Measurements from ENCODE around the gene LRRC71. TPM values are rescaled to one million over a fixed set of nuclear protein-coding genes. Genes with fewer than 3 reads are reported as not detected.

LRRC71 gene
- total RNA-seq, 1 experiment from 2014 or later: not detected

DNA sequence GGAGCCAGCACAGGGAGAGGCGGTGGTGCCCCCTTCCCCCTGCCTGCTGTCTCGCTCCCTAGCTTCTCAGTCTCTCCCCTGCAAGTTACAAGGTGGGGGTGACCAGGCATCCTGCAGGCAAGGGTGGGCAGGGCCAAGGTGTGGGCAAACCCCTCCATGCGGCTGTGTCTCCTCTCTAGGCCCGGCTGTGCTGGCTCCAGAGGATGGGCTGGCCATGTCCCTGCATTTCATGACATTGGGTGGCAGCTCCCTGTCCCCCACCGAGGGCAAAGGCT lies 45.2 kb upstream of the LRRC71 start:
- peaks cover 81% of the 10 kb centered on the region for H3K27me3 Mint-ChIP-seq (ENCODE audit: unreplicated experiment)
- no peak overlapping the region for H3K27ac Mint-ChIP-seq (ENCODE audit: unreplicated experiment)
- H3K36me3 Mint-ChIP-seq (ENCODE audit: insufficient read depth, unreplicated experiment): no peaks in the 10 kb centered on the region
- BruUV-seq (replicated peaks): no TSS peak
- TF ChIP-seq, protein P1, sequence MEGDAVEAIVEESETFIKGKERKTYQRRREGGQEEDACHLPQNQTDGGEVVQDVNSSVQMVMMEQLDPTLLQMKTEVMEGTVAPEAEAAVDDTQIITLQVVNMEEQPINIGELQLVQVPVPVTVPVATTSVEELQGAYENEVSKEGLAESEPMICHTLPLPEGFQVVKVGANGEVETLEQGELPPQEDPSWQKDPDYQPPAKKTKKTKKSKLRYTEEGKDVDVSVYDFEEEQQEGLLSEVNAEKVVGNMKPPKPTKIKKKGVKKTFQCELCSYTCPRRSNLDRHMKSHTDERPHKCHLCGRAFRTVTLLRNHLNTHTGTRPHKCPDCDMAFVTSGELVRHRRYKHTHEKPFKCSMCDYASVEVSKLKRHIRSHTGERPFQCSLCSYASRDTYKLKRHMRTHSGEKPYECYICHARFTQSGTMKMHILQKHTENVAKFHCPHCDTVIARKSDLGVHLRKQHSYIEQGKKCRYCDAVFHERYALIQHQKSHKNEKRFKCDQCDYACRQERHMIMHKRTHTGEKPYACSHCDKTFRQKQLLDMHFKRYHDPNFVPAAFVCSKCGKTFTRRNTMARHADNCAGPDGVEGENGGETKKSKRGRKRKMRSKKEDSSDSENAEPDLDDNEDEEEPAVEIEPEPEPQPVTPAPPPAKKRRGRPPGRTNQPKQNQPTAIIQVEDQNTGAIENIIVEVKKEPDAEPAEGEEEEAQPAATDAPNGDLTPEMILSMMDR (IDR thresholded peaks at IDR 0.05; ENCODE audit: unreplicated experiment): no peak
- CTCF ChIA-PET: interaction anchor here (1.5 kb wide), 1 partner anchor 15 kb away, joined by 5 read pairs; no protein-coding TSS in a partner anchor
- H3K4me3 Mint-ChIP-seq (ENCODE audit: low read depth, unreplicated experiment): no peak overlapping the region
- no peaks in the 10 kb centered on the region for H3K4me1 Mint-ChIP-seq (ENCODE audit: low read depth, unreplicated experiment)
- intact Hi-C loops (cut with micrococcal nuclease; ENCODE audit: unreplicated experiment): no loop called here
- DNase-seq: no peak
- H3K9me3 Mint-ChIP-seq (ENCODE audit: low read depth, unreplicated experiment): no peaks in the 10 kb centered on the region

DNA sequence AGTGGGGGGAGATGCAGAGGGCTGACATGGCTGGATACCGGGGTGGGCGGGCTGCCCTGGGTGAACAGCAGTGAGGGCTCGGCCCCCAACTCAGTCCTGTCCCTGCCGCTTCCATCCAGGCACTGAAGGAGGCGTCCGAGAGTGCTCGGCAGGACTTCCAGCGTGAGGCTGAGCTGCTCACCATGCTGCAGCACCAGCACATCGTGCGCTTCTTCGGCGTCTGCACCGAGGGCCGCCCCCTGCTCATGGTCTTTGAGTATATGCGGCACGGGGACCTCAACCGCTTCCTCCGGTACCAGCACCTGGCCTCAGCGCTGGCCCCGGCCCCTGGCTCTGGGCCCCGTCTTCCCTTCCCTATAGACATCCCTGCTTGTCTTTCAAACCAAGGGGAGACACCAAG lies 44.2 kb upstream of the LRRC71 start:
- no peak for DNase-seq
- intact Hi-C loops (cut with micrococcal nuclease; ENCODE audit: unreplicated experiment): no loop called here
- Mint-ChIP-seq H3K9me3 (ENCODE audit: low read depth, unreplicated experiment) (no peaks in the 10 kb centered on the region), H3K4me3 (ENCODE audit: low read depth, unreplicated experiment) (no peak overlapping the region), H3K4me1 (ENCODE audit: low read depth, unreplicated experiment) (no peaks in the 10 kb centered on the region), H3K27ac (ENCODE audit: unreplicated experiment) (no peak overlapping the region), H3K36me3 (ENCODE audit: insufficient read depth, unreplicated experiment) (no peaks in the 10 kb centered on the region), H3K27me3 (ENCODE audit: unreplicated experiment) (peaks cover 90% of the 10 kb centered on the region)
- no TSS peak for BruUV-seq (replicated peaks)
- CTCF ChIA-PET: interaction anchor here (0.6 kb wide), 1 partner anchor 19 kb away, joined by 3 read pairs; no protein-coding TSS in a partner anchor
- TF ChIP-seq, protein P1 (IDR thresholded peaks at IDR 0.05; ENCODE audit: unreplicated experiment): no peak

DNA sequence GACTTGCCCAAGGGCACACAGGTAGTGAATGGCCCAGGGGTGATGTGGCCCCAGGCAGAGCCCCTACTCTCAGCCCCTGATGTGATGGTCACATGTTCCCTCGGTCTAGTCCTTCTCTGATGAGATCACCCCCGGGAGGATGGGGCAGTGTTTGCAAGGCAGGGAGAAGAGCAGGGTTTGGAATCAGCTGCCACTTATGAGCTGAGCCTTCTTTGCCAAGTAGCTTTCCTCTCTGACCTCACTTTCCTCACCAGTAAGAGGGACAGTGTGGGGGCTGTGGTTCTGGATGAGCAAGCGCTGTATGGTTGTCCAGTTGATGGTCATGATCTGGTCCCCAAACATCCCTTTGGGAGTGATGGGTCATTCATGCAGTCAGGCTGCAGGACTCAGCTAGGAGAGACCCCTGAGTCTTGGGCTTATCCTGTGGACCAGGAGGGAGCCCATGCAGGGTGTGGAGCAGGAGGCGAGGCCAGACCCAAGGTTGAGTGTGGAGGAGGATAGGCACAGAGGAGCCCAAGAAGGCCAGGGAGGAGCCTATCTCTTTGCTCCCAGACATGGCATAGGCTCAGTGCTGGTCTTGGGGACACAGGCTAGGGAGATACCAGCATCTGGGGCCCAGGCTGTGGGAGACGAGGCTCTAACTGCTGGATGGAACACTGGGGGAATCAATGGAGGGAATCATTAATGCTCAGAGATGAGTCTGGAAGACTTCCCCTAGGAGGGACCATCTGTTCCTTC lies 42.8 kb upstream of the LRRC71 start:
- TF ChIP-seq, protein P1 (IDR thresholded peaks at IDR 0.05; ENCODE audit: unreplicated experiment): no peak
- no peak overlapping the region for H3K4me3 Mint-ChIP-seq (ENCODE audit: low read depth, unreplicated experiment)
- intact Hi-C loops (cut with micrococcal nuclease; ENCODE audit: unreplicated experiment): no loop called here
- H3K4me1 Mint-ChIP-seq (ENCODE audit: low read depth, unreplicated experiment): no peaks in the 10 kb centered on the region
- no TSS peak for BruUV-seq (replicated peaks)
- no peak overlapping the region for H3K27ac Mint-ChIP-seq (ENCODE audit: unreplicated experiment)
- no peaks in the 10 kb centered on the region for H3K36me3 Mint-ChIP-seq (ENCODE audit: insufficient read depth, unreplicated experiment)
- peaks cover 98% of the 10 kb centered on the region for H3K27me3 Mint-ChIP-seq (ENCODE audit: unreplicated experiment)
- H3K9me3 Mint-ChIP-seq (ENCODE audit: low read depth, unreplicated experiment): no peaks in the 10 kb centered on the region
- DNase-seq: no peak
- CTCF ChIA-PET: interaction anchor here (1.1 kb wide), 1 partner anchor 136 kb away, joined by 3 read pairs; the partner anchor contains the start of gene MRPL24

DNA sequence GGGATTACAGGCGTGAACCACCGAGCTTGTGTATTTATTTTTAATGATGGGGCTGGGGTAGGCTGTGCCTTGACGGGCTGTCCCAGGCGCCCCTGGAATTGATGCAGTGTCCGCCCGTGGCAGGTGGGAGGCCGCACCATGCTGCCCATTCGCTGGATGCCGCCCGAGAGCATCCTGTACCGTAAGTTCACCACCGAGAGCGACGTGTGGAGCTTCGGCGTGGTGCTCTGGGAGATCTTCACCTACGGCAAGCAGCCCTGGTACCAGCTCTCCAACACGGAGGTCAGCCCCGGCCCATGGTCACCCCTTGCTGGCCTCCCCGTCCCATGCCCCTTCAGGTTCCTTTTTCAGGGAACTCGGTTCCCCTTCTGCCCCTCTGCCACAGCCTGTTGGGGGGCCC lies 40.6 kb upstream of the LRRC71 start:
- CTCF ChIA-PET: interaction anchor here (0.6 kb wide), 1 partner anchor 319 kb away, joined by 3 read pairs; no protein-coding TSS in a partner anchor
- intact Hi-C loops (cut with micrococcal nuclease; ENCODE audit: unreplicated experiment): no loop called here
- no peaks in the 10 kb centered on the region for H3K36me3 Mint-ChIP-seq (ENCODE audit: insufficient read depth, unreplicated experiment)
- H3K4me3 Mint-ChIP-seq (ENCODE audit: low read depth, unreplicated experiment): no peak overlapping the region
- no peak overlapping the region for H3K27ac Mint-ChIP-seq (ENCODE audit: unreplicated experiment)
- no peaks in the 10 kb centered on the region for H3K9me3 Mint-ChIP-seq (ENCODE audit: low read depth, unreplicated experiment)
- no peak for DNase-seq
- no TSS peak for BruUV-seq (replicated peaks)
- TF ChIP-seq, protein P1 (IDR thresholded peaks at IDR 0.05; ENCODE audit: unreplicated experiment): no peak
- peaks cover 98% of the 10 kb centered on the region for H3K27me3 Mint-ChIP-seq (ENCODE audit: unreplicated experiment)
- no peaks in the 10 kb centered on the region for H3K4me1 Mint-ChIP-seq (ENCODE audit: low read depth, unreplicated experiment)

Data from Calu3 (cell line).